K562 (cell line): ENCODE results near the gene ZNF407. TPM values are rescaled to one million over a fixed set of nuclear protein-coding genes. Genes with fewer than 3 reads are reported as not detected.

Source experiments
- ATAC-seq: fragments of 200-7000 bp; cut with Tn5 transposase; 3 replicates; pipeline ENCODE4 v1.9.1; 2020; ENCODE audit warnings: moderate library complexity
- BruUV-seq: library from RNA; stranded (reverse); fragments of 400-500 nt; replicated peaks from 2 replicates; lab custom pipeline; 2021; lab: Mats Ljungman, UMichigan
- CTCF ChIA-PET: fragments of 300-600 bp; formaldehyde crosslinking; extraction: SDS; loops from one replicate; lab custom pipeline; 2021; ENCODE audit warnings: low intra/inter-chr PET ratio; lab: Yijun Ruan, JAX
- POLR2A ChIA-PET: fragments of 300-600, 350-650 bp; sonication (Branson Sonifier 250); formaldehyde crosslinking; extraction: SDS; loops from one replicate; lab custom pipeline; 2021; ENCODE audit warnings: antibody characterized with exemption, inconsistent platforms; lab: Yijun Ruan, JAX
- DNase-seq, 4 experiments: peaks; one replicate each; pipeline versions ENCODE4 v3.0.0 to v3.0.0-alpha.2; 2011 to 2018; ENCODE audit warnings: low spot score in 3 of 4, mixed read lengths in 3 of 4; ENCODE audit errors: extremely low read depth in 1 of 4
- FAIRE-seq: peaks from 2 replicates; lab custom pipeline; 2011; peaks lifted over from hg19 to GRCh38; lab: Jason Lieb, UNC
- H2AFZ ChIP-seq: 2 replicates; pipeline ENCODE4 v1.6.0; 2011; ENCODE audit warnings: low read depth, low read length, control low read depth, inconsistent platforms
- H3K27ac ChIP-seq: fragments of 200-600 bp; 3 replicates; pipeline ENCODE4 v1.8.0; 2011; ENCODE audit warnings: low read depth, mild to moderate bottlenecking, control low read depth, inconsistent platforms, low read length, moderate library complexity, mixed read lengths; ENCODE audit errors: extremely low read depth
- H3K27me3 ChIP-seq, 2 experiments: fragments of 300-600 bp in 1 of 2; 2 replicates in 1 of 2; 3 replicates in 1 of 2; pipeline versions ENCODE4 v1.6.0 to v1.8.0; 2011; ENCODE audit warnings: inconsistent platforms in 2 of 2, low read length in 2 of 2, mild to moderate bottlenecking in 1 of 2, mixed read lengths in 1 of 2, moderate library complexity in 1 of 2; ENCODE audit not compliant: control insufficient read depth in 2 of 2, insufficient read depth in 2 of 2
- H3K36me3 ChIP-seq: fragments of 300-600 bp; 3 replicates; pipeline ENCODE4 v1.8.0; 2011; ENCODE audit warnings: mild to moderate bottlenecking, low read length, inconsistent platforms; ENCODE audit not compliant: control insufficient read depth, insufficient read depth
- H3K4me1 ChIP-seq, 2 experiments: fragments of 200-600 bp in 1 of 2; replicated peaks in 1 of 2; 2 replicates in 1 of 2; 3 replicates in 1 of 2; pipeline versions ENCODE4 v1.5.1 to v1.8.0; 2011; ENCODE audit warnings: inconsistent platforms in 2 of 2, low read length in 2 of 2, mild to moderate bottlenecking in 1 of 2, mixed read lengths in 1 of 2, moderate library complexity in 1 of 2; ENCODE audit not compliant: control insufficient read depth in 2 of 2, insufficient read depth in 2 of 2
- H3K4me2 ChIP-seq: 2 replicates; pipeline ENCODE4 v1.6.1; 2011; ENCODE audit warnings: low read length, control low read depth, inconsistent platforms, mixed read lengths; ENCODE audit not compliant: insufficient read depth
- H3K4me3 ChIP-seq: fragments of 200-600 bp; sonication (generic), shearing (Covaris generic); 2 replicates; pipeline ENCODE4 v1.5.1; 2016; ENCODE audit warnings: control low read depth, inconsistent platforms
- H3K79me2 ChIP-seq: fragments of 200-600 bp; 3 replicates; pipeline ENCODE4 v1.8.0; 2011; ENCODE audit warnings: low read length, inconsistent platforms; ENCODE audit not compliant: control insufficient read depth, insufficient read depth
- H3K9ac ChIP-seq, 2 experiments: 2 replicates each; pipeline versions ENCODE4 v1.6.0 to v1.6.1; 2011; ENCODE audit warnings: low read depth in 2 of 2, low read length in 2 of 2, control low read depth in 1 of 2, inconsistent platforms in 1 of 2, mild to moderate bottlenecking in 1 of 2, mixed read lengths in 1 of 2; ENCODE audit not compliant: insufficient read depth in 1 of 2
- H3K9me1 ChIP-seq: one replicate; pipeline ENCODE4 v1.6.0; 2011; ENCODE audit warnings: inconsistent platforms, mild to moderate bottlenecking, low read length, moderate library complexity; ENCODE audit not compliant: control insufficient read depth, insufficient read depth
- H3K9me3 ChIP-seq: replicated peaks from 2 replicates; pipeline ENCODE4 v1.5.1; 2011; ENCODE audit warnings: low read depth, low read length, inconsistent platforms; ENCODE audit not compliant: control insufficient read depth, insufficient read depth
- H4K20me1 ChIP-seq: replicated peaks from 2 replicates; pipeline ENCODE4 v1.6.1; 2011; ENCODE audit warnings: low read length, inconsistent platforms, mixed read lengths; ENCODE audit not compliant: control insufficient read depth, insufficient read depth
- GABPB2 ChIP-seq: fragments of 250-450 bp; sonication (Bioruptor Pico); conservative IDR thresholded peaks from 2 replicates; pipeline ENCODE4 v1.5.1; 2021; ENCODE audit warnings: mild to moderate bottlenecking
- PATZ1 ChIP-seq: fragments of 250-450 bp; sonication (Bioruptor Pico); IDR thresholded peaks from 2 replicates; pipeline ENCODE4 v1.5.0; 2020; ENCODE audit warnings: mild to moderate bottlenecking, borderline replicate concordance
- SNAPC5 ChIP-seq: fragments of 250-450 bp; sonication (Bioruptor Pico); IDR thresholded peaks from 2 replicates; pipeline ENCODE4 v1.8.0; 2021; ENCODE audit warnings: moderate library complexity, mild to moderate bottlenecking, inconsistent platforms
- WGBS: fragments of 100-300 bp; shearing (Covaris generic); methylation state at CpG from one replicate; pipeline ENCODE4 v1.1.6; 2016; ENCODE audit warnings: low coverage, mixed read lengths; ENCODE audit not compliant: insufficient coverage; ENCODE audit errors: missing lambda C conversion rate; 5-methylcytosine and 5-hydroxymethylcytosine counted together
- in situ Hi-C: fragments of 300-500 bp; cut with MboI; formaldehyde crosslinking; loops from 4 replicates; pipeline ENCODE4 v1.15.0; 2018; ENCODE audit warnings: inconsistent platforms, mixed read lengths
- intact Hi-C: fragments of 100-400 bp; cut with micrococcal nuclease; formaldehyde crosslinking; loops from 2 replicates; pipeline ENCODE4 v1.14.2; 2022
- polyA plus RNA-seq, 8 experiments: library from polyadenylated mRNA; depleted of rRNA in 4 of 8; stranded (reverse) in 5 of 8; unstranded in 3 of 8; fragments of >200 nt; fragmentation: Nextera tagmentation in 2 of 8; fragmentation: Illumina TruSeq in 1 of 8; extraction: Ambion mirVana in 2 of 8; extraction: Trizol in 1 of 8; gene quantifications; 2 replicates each; pipeline versions ENCODE4 v1.2.1 to v1.2.3, GENCODE V29; 2011 to 2014; ENCODE audit warnings: inconsistent platforms in 1 of 8, missing spikeins in 1 of 8
- total RNA-seq, 7 experiments: library from RNA; depleted of rRNA in 6 of 7; stranded (reverse); fragments of >200 nt in 6 of 7; fragmentation: Illumina TruSeq in 2 of 7; extraction: Trizol in 2 of 7; gene quantifications; 2 replicates each; pipeline versions ENCODE4 v1.2.1 to v1.2.3, GENCODE V29; 2011 to 2021; ENCODE audit warnings: low replicate concordance in 1 of 7

Gene ZNF407
- total and polyA plus RNA-seq, 9 of the 15 experiments (the other 6 are each of a cell fraction or from before 2014, with no cell fraction given): 0.21 to 5.4 (median 2.3) TPM

GRCh38 chr18:75112186-75113096, 514.8 kb downstream of the ZNF407 start (continued):
- no peak for TF ChIP-seq SNAPC5

GRCh38 chr18:75113455-75113854, 515.8 kb downstream of the ZNF407 start:
- ChIA-PET CTCF (no interaction called here), POLR2A (no interaction called here)
- no peak overlapping the region for H3K4me2 ChIP-seq
- H3K4me1 ChIP-seq: no peaks in the 10 kb centered on the region
- H3K9me3 ChIP-seq: no peaks in the 10 kb centered on the region
- no peak overlapping the region for H3K9ac ChIP-seq
- ATAC-seq: no peak
- H3K4me3 ChIP-seq: no peak overlapping the region
- no peaks in the 10 kb centered on the region for H3K79me2 ChIP-seq
- no peak overlapping the region for H3K27ac ChIP-seq
- no TSS peak for BruUV-seq
- no peaks in the 10 kb centered on the region for H3K36me3 ChIP-seq
- intact Hi-C loops: no loop called here
- no peaks in the 10 kb centered on the region for H3K9me1 ChIP-seq
- FAIRE-seq: no peak
- DNase-seq: no peak
- in situ Hi-C loops: no loop called here
- H3K27me3 ChIP-seq: peaks cover 3 to 34% of the 10 kb centered on the region in 2 experiments; a peak in 3 of 5 replicates
- TF ChIP-seq GABPB2 (CRISPR knock-in tag): no peak
- no peak for TF ChIP-seq PATZ1 (CRISPR knock-in tag)
- 0% methylated on average over 5 of the region's 5 CpGs for WGBS
- H2AFZ ChIP-seq: no peak overlapping the region
- no peaks in the 10 kb centered on the region for H4K20me1 ChIP-seq
